Endodermal cell (in vitro differentiated cells): ENCODE measurements around the gene GALNT7. TPM values are rescaled to one million over a fixed set of nuclear protein-coding genes. Genes with fewer than 3 reads are reported as not detected.
"Not testable (repeated sequence)": the region's sequence is repeated elsewhere in the genome, so short reads cannot be mapped to it uniquely, and the experiment has no call there.

ENCODE experiments used
- DNase-seq: peaks from one replicate; pipeline ENCODE4 v3.0.0-alpha.2; 2017
- H3K27ac ChIP-seq: 2 replicates; pipeline ENCODE4 v1.5.1; 2013; ENCODE audit warnings: mild to moderate bottlenecking, low read depth, low read length, moderate library complexity
- H3K27me3 ChIP-seq: 2 replicates; pipeline ENCODE4 v1.6.1; 2013; ENCODE audit warnings: mild to moderate bottlenecking, low read length, moderate library complexity; ENCODE audit not compliant: insufficient read depth, control insufficient read depth, poor library complexity, severe bottlenecking
- H3K36me3 ChIP-seq: 2 replicates; pipeline ENCODE4 v1.7.0; 2013; ENCODE audit warnings: mild to moderate bottlenecking, low read length, moderate library complexity; ENCODE audit not compliant: control insufficient read depth, insufficient read depth
- H3K4me1 ChIP-seq: one replicate; pipeline ENCODE4 v1.7.0; 2013; ENCODE audit warnings: low read length; ENCODE audit not compliant: control insufficient read depth, insufficient read depth
- H3K4me3 ChIP-seq: 2 replicates; pipeline ENCODE4 v1.5.1; 2013; ENCODE audit warnings: mild to moderate bottlenecking, low read length, moderate library complexity
- H3K9ac ChIP-seq: 2 replicates; pipeline ENCODE4 v1.6.1; 2013; ENCODE audit warnings: mild to moderate bottlenecking, low read length, moderate library complexity; ENCODE audit not compliant: poor library complexity, severe bottlenecking; ENCODE audit errors: extremely low read depth
- H3K9me3 ChIP-seq: 2 replicates; pipeline ENCODE4 v1.6.1; 2013; ENCODE audit warnings: mild to moderate bottlenecking, low read length, moderate library complexity; ENCODE audit not compliant: control insufficient read depth
- H3K27ac Mint-ChIP-seq: 2 replicates; pipeline ENCODE4 v1.8.0; 2020; ENCODE audit warnings: mixed read lengths
- H3K27me3 Mint-ChIP-seq: 2 replicates; pipeline ENCODE4 v1.8.0; 2021; ENCODE audit warnings: mild to moderate bottlenecking, mixed read lengths; ENCODE audit not compliant: insufficient read depth
- H3K36me3 Mint-ChIP-seq: 2 replicates; pipeline ENCODE4 v1.8.0; 2020; ENCODE audit warnings: low read depth, mixed read lengths
- H3K4me1 Mint-ChIP-seq: 2 replicates; pipeline ENCODE4 v1.8.0; 2020; ENCODE audit warnings: mixed read lengths
- H3K4me3 Mint-ChIP-seq: 2 replicates; pipeline ENCODE4 v1.8.0; 2020; ENCODE audit warnings: mild to moderate bottlenecking, moderate library complexity, mixed read lengths
- H3K9me3 Mint-ChIP-seq: 2 replicates; pipeline ENCODE4 v1.8.0; 2020; ENCODE audit warnings: mild to moderate bottlenecking, mixed read lengths
- CTCF ChIP-seq: fragments of 200-600 bp; sonication (generic); conservative IDR thresholded peaks from 2 replicates; pipeline ENCODE4 v1.5.0; 2021; ENCODE audit warnings: antibody characterized with exemption, mild to moderate bottlenecking
- WGBS, 2 experiments: methylation state at CpG; one replicate each; pipeline versions ENCODE4 v1.1.5 to v1.1.7; 2013; ENCODE audit warnings: missing lambda C conversion rate in 2 of 2, mixed read lengths in 1 of 2; ENCODE audit not compliant: insufficient coverage in 1 of 2, insufficient read length in 1 of 2; 5-methylcytosine and 5-hydroxymethylcytosine counted together
- long read RNA-seq, 4 experiments: library from polyadenylated mRNA in 2 of 4; library from RNA in 1 of 4; library from capped mRNA in 1 of 4; stranded (forward) in 3 of 4; unstranded in 1 of 4; transcript quantifications; one replicate each; pipeline ENCODE4 v2.0.0, GENCODE V29; 2020 to 2021; ENCODE audit warnings: inconsistent platforms in 1 of 4
- polyA plus RNA-seq, 2 experiments: library from polyadenylated mRNA; stranded (reverse); fragments of 50-300 nt; gene quantifications; one replicate each; pipeline ENCODE4 v1.2.3, GENCODE V29; 2013
- total RNA-seq, 2 donors: library from RNA; stranded (reverse); fragmentation: NEBNext Ultra II Directional in 1 of 2; extraction: Animal tissue kit (Norgen Biotek cat#: 25700) in 1 of 2; gene quantifications; 2 replicates in 1 of 2; 3 replicates in 1 of 2; pipeline ENCODE4 v1.2.1, GENCODE V29; 2021

The GALNT7 gene
- 10 to 100 TPM; 66.1 to 72.1 TPM for total RNA-seq
- polyA plus RNA-seq (2013, experiment 1 of 2): 40.6 TPM
- 40.8 TPM for polyA plus RNA-seq (2013, experiment 2 of 2)
- long read RNA-seq, experiment 1, full-length matches to known transcripts: 7 of 32 reads
- long read RNA-seq, experiment 1, partial matches to known transcripts: 19 of 32 reads
- long read RNA-seq, experiment 1, other reads (novel, unspliced or antisense): 6 of 32 reads
- long read RNA-seq, experiment 2, full-length matches to known transcripts: 96 of 145 reads
- long read RNA-seq, experiment 2, partial matches to known transcripts: 12 of 145 reads
- long read RNA-seq, experiment 2, other reads (novel, unspliced or antisense): 37 of 145 reads
- long read RNA-seq, experiment 3, full-length matches to known transcripts: 292 of 369 reads
- long read RNA-seq, experiment 3, partial matches to known transcripts: 23 of 369 reads
- long read RNA-seq, experiment 3, other reads (novel, unspliced or antisense): 54 of 369 reads
- long read RNA-seq, experiment 4, full-length matches to known transcripts: 8 of 13 reads
- long read RNA-seq, experiment 4, partial matches to known transcripts: 5 of 13 reads
- long read RNA-seq, experiment 4, other reads (novel, unspliced or antisense): 0 of 13 reads

- Mint-ChIP-seq H3K4me3 (peak within 1 kb of the TSS; percentile 96), H3K36me3 (peaks cover 3% of the 10 kb centered on the region), H3K27me3 (no peaks in the 10 kb centered on the region), H3K9me3 (no peaks in the 10 kb centered on the region), H3K27ac (peak within 1 kb of the TSS; percentile 95), H3K4me1 (peaks cover 29% of the 10 kb centered on the region)
- Histone ChIP-seq H3K36me3 (no peaks in the 10 kb centered on the region), H3K4me3 (peak within 1 kb of the TSS; percentile 94), H3K9me3 (no peaks in the 10 kb centered on the region), H3K9ac (peak within 1 kb of the TSS; percentile 70), H3K27ac (peak within 1 kb of the TSS; percentile 70), H3K4me1 (no peaks in the 10 kb centered on the region), H3K27me3 (no peaks in the 10 kb centered on the region)
- DNase-seq: peak; percentile 94
- 0% methylated on average over 7 to 64 of the region's 64 CpGs for WGBS, 2 experiments
- TF ChIP-seq CTCF: no peak
Observed at GRCh38 chr4:173168396-173169177, at the start of gene GALNT7. GALNT7 (plus strand) TSS chr4:173168811; CDS start chr4:173168836, 25 bp downstream.

GRCh38 chr4:173118819-173119218 is 49.8 kb upstream of the GALNT7 start:
- WGBS, 2 experiments: 100% methylated on average over 1 to 2 of the region's 2 CpGs

GRCh38 chr4:173119818-173120217 is 48.8 kb upstream of the GALNT7 start:
- H3K27ac Mint-ChIP-seq: no peak overlapping the region
- H3K4me3 ChIP-seq: no peak overlapping the region
- H3K9me3 Mint-ChIP-seq: no peaks in the 10 kb centered on the region

More at GRCh38 chr4:173118819-173119218, 49.8 kb upstream of the GALNT7 start:
- not testable (repeated sequence) for H3K27ac Mint-ChIP-seq, H3K27me3 ChIP-seq, H3K9me3 Mint-ChIP-seq, H3K9me3 ChIP-seq, H3K36me3 Mint-ChIP-seq, H3K4me3 Mint-ChIP-seq, H3K4me1 ChIP-seq, H3K9ac ChIP-seq, H3K27ac ChIP-seq, H3K4me3 ChIP-seq, DNase-seq, H3K27me3 Mint-ChIP-seq, H3K36me3 ChIP-seq, H3K4me1 Mint-ChIP-seq

More at GRCh38 chr4:173119818-173120217, 48.8 kb upstream of the GALNT7 start:
- no peak for TF ChIP-seq CTCF
- Mint-ChIP-seq H3K27me3 (no peaks in the 10 kb centered on the region), H3K4me3 (no peak overlapping the region), H3K4me1 (peaks cover 9% of the 10 kb centered on the region), H3K36me3 (no peaks in the 10 kb centered on the region)
- H3K9ac ChIP-seq: no peak overlapping the region
- no peak for DNase-seq
- no peaks in the 10 kb centered on the region for H3K27me3 ChIP-seq
- WGBS, 2 experiments: 92% methylated on average over 2 to 3 of the region's 3 CpGs
- H3K9me3 ChIP-seq: no peaks in the 10 kb centered on the region
- H3K4me1 ChIP-seq: no peaks in the 10 kb centered on the region
- H3K36me3 ChIP-seq: no peaks in the 10 kb centered on the region
- H3K27ac ChIP-seq: no peak overlapping the region
